ENCODE results near the gene KCNH3. TPM values are rescaled to one million over a fixed set of nuclear protein-coding genes. Genes with fewer than 3 reads are reported as not detected.

The KCNH3 gene
- total and polyA plus RNA-seq, 8 donors = 0.25 to 0.61 (median 0.49) TPM; not detected in 4

DNA sequence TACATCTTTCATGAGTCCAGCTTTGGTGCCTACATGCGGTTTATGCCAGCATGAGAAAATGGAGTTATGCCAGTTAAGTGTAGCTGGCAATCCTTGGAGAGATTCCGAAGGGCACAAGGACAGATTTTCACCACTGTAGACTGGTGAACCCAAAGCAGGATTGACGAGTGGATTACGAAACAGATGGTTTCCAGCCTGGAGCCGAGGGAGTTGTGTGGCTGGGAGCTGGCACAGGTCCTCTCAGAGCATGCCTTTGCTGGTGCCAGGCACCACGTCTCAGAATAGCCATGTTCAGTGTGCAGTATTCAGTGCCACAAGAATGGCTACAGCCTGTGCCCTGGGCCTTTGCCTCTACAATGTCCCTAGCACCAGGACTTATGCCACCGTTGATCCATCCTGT lies 13.2 kb downstream of the KCNH3 start:
- no peak overlapping the region for H3K27ac ChIP-seq
- H3K9me3 ChIP-seq = no peaks in the 10 kb centered on the region
- WGBS, 5 donors = 39 to 57% (median 50%) methylated on average over 7 of the region's 7 CpGs
- H3K27me3 ChIP-seq = peaks cover 0 to 34% (median 31%) of the 10 kb centered on the region in 3 donors
- H3K4me1 ChIP-seq = peaks cover 11 to 16% (median 14%) of the 10 kb centered on the region in 4 donors
- H3K4me3 ChIP-seq = no peak overlapping the region
- peaks cover 0 to 15% (median 12%) of the 10 kb centered on the region in 4 donors for H3K36me3 ChIP-seq
- DNase-seq = no peak
- TF ChIP-seq, protein P1, sequence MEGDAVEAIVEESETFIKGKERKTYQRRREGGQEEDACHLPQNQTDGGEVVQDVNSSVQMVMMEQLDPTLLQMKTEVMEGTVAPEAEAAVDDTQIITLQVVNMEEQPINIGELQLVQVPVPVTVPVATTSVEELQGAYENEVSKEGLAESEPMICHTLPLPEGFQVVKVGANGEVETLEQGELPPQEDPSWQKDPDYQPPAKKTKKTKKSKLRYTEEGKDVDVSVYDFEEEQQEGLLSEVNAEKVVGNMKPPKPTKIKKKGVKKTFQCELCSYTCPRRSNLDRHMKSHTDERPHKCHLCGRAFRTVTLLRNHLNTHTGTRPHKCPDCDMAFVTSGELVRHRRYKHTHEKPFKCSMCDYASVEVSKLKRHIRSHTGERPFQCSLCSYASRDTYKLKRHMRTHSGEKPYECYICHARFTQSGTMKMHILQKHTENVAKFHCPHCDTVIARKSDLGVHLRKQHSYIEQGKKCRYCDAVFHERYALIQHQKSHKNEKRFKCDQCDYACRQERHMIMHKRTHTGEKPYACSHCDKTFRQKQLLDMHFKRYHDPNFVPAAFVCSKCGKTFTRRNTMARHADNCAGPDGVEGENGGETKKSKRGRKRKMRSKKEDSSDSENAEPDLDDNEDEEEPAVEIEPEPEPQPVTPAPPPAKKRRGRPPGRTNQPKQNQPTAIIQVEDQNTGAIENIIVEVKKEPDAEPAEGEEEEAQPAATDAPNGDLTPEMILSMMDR (IDR thresholded peaks at IDR 0.05) = no peak
- no peak for TF ChIP-seq POLR2AphosphoS5 (IDR thresholded peaks at IDR 0.05)
- no peak for TF ChIP-seq POLR2A (IDR thresholded peaks at IDR 0.05)
- intact Hi-C loops (cut with DNase I; ENCODE audit: low total_unique reads) = no loop called here

DNA sequence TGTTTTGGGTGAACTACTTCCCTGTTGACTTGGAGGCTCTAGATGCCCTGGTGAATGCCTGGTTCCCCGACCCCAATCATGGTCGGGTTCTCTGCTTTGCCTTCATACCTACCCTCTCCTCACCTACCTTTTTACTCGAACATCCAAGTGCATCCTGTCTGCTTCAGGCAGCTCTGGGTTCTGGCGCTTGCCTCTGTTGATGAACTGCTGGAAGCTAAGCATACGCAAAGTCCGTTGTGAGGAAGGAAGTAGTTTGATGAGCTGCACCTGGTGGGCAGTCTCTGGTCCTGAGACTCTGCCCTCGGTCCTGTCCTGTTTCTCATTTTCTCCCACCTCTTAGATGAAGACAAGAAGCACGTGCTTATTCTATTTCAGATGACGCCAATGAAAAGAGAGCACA lies 13.6 kb downstream of the KCNH3 start:
- peaks cover 0 to 30% (median 27%) of the 10 kb centered on the region in 3 donors for H3K27me3 ChIP-seq
- DNase-seq = no peak
- peaks cover 11 to 16% (median 14%) of the 10 kb centered on the region in 4 donors for H3K4me1 ChIP-seq
- TF ChIP-seq POLR2AphosphoS5 (IDR thresholded peaks at IDR 0.05) (no peak), POLR2A (IDR thresholded peaks at IDR 0.05) (no peak), EP300 (IDR thresholded peaks at IDR 0.05) (no peak)
- TF ChIP-seq, protein P1 (IDR thresholded peaks at IDR 0.05) = no peak
- WGBS, 5 donors = 61 to 67% (median 65%) methylated on average over 9 of the region's 9 CpGs
- intact Hi-C loops (cut with DNase I; ENCODE audit: low total_unique reads) = no loop called here
- no peak overlapping the region for H3K27ac ChIP-seq
- H3K36me3 ChIP-seq = peaks cover 2 to 19% (median 16%) of the 10 kb centered on the region in 4 donors
- no peak overlapping the region for H3K4me3 ChIP-seq
- no peaks in the 10 kb centered on the region for H3K9me3 ChIP-seq

DNA sequence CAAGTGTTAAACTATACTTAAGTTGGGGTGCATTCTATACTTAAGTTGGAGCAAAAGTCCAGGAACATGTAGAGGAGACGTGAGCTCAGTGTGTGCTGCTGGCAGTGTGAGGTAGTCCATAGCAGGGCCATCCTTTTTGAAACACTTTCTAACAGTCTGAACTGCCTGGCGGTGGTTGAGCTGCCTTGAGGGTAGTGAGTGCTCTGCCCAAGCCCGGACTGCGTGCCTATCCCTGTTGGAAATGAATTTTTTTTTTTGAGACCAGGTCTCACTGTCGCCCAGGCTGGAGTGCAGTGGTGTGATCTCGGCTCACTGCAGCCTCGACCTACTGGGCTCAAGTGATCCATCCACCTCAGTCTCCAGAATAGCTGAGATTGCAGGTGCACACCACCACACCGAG lies 14.1 kb downstream of the KCNH3 start:
- WGBS, 5 donors = 78 to 84% (median 82%) methylated on average over 7 to 8 of the region's 8 CpGs
- Histone ChIP-seq H3K4me1 (peaks cover 11 to 16% (median 14%) of the 10 kb centered on the region in 4 donors), H3K4me3 (no peak overlapping the region), H3K36me3 (peaks cover 6 to 23% (median 21%) of the 10 kb centered on the region in 4 donors), H3K27ac (no peak overlapping the region), H3K9me3 (no peaks in the 10 kb centered on the region), H3K27me3 (peaks cover 0 to 25% (median 22%) of the 10 kb centered on the region in 3 donors)
- intact Hi-C loops (cut with DNase I; ENCODE audit: low total_unique reads) = no loop called here
- no peak for DNase-seq
- TF ChIP-seq EP300 (IDR thresholded peaks at IDR 0.05) (no peak), POLR2AphosphoS5 (IDR thresholded peaks at IDR 0.05) (no peak), POLR2A (IDR thresholded peaks at IDR 0.05) (no peak)
- TF ChIP-seq, protein P1 (IDR thresholded peaks at IDR 0.05) = no peak

DNA sequence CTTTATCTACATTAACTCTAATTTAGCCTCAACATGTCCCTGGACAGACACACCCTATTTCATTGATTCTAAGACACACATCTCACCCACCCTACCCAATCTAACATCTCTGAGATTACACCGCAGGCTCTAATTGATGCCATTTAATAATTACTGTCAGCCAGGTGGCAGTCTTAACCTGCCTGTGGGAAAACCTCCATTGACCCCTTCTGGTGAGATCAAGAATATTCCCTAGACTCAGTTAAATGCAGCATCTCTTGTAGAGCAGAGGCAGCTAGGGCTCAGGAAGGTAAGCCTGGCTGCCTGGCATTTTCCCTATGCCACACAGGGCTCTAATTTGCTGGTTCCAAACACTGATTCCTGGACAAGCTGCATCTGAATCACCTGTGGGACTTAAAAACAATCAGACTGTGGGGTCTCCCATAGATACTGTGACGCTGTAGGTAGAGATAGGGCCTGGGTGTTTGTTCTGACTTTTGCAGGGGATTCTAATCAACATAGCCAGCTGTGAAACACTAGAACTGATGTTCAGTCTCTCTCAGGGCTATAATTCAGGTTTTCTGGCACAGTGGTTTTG lies 14.8 kb downstream of the KCNH3 start:
- WGBS, 5 donors = 53 to 61% (median 56%) methylated on average over 2 of the region's 2 CpGs
- peaks cover 0 to 18% (median 15%) of the 10 kb centered on the region in 3 donors for H3K27me3 ChIP-seq
- H3K27ac ChIP-seq = no peak overlapping the region
- DNase-seq = peak in 1 of 2 donors; percentile 70
- H3K4me1 ChIP-seq = peaks cover 8 to 12% (median 10%) of the 10 kb centered on the region in 4 donors
- intact Hi-C loops (cut with DNase I; ENCODE audit: low total_unique reads) = no loop called here
- H3K9me3 ChIP-seq = no peaks in the 10 kb centered on the region
- H3K36me3 ChIP-seq = peaks cover 10 to 30% (median 28%) of the 10 kb centered on the region in 4 donors
- H3K4me3 ChIP-seq = no peak overlapping the region
- TF ChIP-seq EP300 (IDR thresholded peaks at IDR 0.05) (no peak), POLR2AphosphoS5 (IDR thresholded peaks at IDR 0.05) (no peak), POLR2A (IDR thresholded peaks at IDR 0.05) (no peak)
- TF ChIP-seq, protein P1 (IDR thresholded peaks at IDR 0.05) = peak in 5 of 7 experiments; percentile 12 to 72 (median 30)

Measured in stomach (tissue), 9 donors.